Kidney tubule cell (primary cell): ENCODE measurements around the gene KNL1.
A peak's percentile ranks its signal among the peaks of the same experiment; 100 is the strongest.
"Not testable (repeated sequence)": the region's sequence is repeated elsewhere in the genome, so short reads cannot be mapped to it uniquely, and the experiment has no call there.

Experiments
- DNase-seq: peaks from one replicate; pipeline ENCODE4 v3.0.0-alpha.2; 2018; ENCODE audit warnings: low spot score

The KNL1 gene, protein sequence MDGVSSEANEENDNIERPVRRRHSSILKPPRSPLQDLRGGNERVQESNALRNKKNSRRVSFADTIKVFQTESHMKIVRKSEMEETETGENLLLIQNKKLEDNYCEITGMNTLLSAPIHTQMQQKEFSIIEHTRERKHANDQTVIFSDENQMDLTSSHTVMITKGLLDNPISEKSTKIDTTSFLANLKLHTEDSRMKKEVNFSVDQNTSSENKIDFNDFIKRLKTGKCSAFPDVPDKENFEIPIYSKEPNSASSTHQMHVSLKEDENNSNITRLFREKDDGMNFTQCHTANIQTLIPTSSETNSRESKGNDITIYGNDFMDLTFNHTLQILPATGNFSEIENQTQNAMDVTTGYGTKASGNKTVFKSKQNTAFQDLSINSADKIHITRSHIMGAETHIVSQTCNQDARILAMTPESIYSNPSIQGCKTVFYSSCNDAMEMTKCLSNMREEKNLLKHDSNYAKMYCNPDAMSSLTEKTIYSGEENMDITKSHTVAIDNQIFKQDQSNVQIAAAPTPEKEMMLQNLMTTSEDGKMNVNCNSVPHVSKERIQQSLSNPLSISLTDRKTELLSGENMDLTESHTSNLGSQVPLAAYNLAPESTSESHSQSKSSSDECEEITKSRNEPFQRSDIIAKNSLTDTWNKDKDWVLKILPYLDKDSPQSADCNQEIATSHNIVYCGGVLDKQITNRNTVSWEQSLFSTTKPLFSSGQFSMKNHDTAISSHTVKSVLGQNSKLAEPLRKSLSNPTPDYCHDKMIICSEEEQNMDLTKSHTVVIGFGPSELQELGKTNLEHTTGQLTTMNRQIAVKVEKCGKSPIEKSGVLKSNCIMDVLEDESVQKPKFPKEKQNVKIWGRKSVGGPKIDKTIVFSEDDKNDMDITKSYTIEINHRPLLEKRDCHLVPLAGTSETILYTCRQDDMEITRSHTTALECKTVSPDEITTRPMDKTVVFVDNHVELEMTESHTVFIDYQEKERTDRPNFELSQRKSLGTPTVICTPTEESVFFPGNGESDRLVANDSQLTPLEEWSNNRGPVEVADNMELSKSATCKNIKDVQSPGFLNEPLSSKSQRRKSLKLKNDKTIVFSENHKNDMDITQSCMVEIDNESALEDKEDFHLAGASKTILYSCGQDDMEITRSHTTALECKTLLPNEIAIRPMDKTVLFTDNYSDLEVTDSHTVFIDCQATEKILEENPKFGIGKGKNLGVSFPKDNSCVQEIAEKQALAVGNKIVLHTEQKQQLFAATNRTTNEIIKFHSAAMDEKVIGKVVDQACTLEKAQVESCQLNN (N-terminal part only)

DNA sequence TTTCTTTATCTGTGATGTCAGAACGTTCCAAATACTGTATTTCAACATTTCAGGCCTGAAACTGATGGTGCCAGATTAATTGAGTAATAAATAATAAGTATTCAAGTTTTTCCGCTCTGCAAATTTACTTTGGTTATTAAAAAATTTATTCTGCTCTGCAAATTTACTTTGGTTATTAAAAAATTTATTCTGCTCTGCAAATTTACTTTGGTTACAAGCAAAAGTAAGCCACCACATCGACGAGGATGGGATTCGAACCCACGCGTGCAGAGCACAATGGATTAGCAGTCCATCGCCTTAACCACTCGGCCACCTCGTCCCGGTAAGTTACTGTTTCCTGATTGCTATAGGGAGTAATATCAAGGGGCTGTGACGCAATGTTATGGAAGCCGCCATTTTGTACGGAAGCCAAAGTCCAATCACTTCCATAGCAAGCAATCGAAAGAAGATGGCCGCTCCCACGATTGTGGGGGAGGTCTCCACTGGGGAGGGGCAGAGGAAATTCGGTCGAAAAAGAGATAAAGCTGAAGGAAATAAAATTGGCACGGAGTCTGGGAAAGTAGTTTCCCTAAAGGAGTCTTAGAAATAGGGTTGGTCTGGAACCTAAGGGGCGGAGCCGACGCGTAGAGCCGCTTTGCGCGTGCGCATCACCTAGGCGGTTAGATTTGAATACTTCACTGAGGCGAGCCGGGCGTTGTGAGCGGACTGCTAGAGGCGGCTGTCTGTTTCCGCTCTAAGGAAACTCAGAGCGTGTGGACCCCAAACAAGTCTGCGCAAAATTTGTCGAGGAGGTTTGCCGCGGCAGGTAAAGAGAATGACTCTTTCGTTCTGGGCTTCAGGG is at the start of gene KNL1:
Gene KNL1, plus strand, starts transcription at position 662 of the 841 bp plus-strand sequence. CDS start 8,683 bp downstream, outside the sequence.
- peak; percentile 95 for DNase-seq

DNA sequence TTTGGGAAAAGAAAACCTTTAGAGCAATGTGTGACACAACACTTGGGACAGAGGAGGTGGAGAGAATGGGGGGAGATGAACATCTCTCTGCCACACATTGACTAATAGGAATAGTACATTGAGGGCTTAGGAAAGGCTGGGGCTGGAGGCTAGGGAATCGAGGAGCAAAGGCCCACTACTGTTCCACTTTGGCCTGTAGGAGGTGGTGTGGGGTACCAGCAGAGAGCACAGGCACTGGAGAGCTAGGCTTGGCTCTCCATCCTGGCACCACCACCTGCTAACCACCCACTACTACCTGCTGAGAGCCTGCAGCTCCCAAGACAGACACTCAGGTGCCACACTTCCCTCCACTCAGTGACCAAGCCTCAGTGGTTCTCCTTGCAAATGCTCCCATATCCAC is 48.6 kb upstream of the KNL1 start:
- DNase-seq: no peak

DNA sequence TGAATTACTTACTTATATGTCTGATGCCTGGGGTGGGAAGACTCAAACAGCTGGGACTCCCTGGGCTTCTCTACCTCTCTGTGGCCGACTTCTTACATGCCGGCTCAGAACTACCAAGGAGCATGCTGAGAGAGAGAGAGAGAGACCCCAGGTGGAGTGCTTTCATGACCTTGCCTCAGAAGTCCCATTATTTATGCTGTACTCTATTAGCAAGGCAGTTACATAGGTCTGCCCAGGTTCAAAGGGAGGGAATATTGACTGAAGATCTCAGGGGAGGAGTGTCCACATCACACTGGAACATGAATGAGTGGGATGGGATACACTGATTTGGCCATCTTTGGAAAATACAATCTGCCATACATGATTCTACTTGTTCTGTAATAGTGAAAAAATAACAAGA is 45.4 kb upstream of the KNL1 start:
- no peak for DNase-seq

DNA sequence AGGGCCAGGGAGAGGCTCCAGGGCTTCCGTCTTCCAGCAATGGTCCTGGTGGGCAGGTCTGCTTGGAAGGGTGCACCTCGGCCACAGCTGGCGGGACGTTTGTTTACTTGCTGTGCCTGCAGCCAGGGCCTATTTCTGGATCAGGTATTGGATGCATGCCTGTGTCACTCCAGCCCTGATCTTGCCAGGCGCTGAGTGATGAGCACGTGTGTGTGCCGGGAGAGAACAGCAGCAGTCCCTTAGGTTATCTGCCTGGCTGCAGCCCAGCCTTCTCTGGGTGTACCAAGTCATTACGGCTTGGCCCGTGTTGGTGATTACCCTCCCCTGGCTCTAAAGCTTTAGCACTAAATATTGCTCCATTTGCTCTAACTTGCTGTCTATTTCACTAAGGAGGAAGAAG is 44.2 kb upstream of the KNL1 start:
- no peak for DNase-seq

DNA sequence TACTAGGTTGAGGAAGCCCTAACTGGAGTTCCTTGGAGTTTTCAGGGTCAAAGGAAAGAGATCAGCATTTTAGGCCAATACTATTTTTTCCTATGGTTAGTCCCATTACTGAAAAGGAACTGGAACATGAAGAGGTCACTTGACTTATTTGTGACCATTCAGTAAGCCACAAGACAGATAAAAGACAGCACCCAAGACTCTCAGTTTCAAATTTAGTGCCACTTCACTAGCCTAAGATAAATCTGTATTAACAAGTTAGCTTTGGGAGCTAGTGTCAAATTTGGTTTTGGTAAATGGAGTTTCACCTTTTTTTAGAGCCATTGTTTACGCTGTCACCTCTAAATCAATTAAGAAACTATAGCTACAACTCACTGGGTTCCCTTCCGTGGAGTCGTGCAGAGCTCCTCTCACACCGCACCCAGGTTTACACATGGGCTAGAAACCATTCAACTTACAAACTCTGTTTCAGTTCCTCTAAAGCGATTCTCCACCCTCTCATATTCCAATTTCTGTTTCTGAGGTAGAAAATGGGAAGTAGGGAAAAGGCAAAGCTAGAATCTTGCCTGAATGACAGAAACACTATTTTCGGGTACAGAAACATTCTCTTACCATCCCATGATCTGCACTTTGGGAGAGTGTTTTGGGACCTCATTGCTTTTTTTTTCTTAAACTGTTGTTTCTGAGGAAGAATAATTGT is 43.6 kb upstream of the KNL1 start:
- no peak for DNase-seq

DNA sequence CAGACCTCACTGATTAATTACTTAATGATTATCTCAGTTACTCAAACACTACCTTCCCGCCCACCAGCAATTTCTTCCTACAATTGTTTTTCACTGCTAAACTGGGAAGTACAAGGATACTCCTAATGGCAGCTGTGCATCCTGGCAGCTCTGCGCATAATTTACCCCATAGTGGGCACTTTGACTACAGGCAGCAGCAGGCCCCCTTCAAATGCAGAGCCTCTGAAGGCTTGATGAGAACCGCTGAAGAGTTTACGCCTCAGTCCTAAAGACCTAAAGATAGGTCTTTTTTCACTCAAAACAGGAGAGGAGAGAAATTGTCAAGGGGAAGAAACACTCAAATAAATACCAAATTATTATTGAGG is 39.9 kb upstream of the KNL1 start:
- no peak for DNase-seq

DNA sequence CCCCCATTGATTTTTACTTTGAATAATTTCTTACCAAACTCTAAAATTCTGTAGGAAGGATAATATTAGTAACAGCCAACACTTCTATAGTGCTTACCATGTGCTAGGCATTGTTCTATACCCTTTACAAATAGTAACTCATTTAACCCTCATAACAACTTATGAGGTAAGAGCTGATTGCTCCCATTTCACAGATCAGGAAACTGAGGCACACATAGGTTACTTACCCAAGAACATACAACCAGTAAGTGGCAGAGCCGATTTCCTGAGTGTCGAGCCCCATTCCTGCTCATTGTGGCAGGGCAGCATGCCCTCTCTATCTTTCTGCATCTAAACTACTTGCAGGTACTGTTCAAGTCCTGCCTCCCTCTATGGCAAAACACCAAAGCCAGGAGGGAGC is 38.2 kb upstream of the KNL1 start:
- DNase-seq: no peak

DNA sequence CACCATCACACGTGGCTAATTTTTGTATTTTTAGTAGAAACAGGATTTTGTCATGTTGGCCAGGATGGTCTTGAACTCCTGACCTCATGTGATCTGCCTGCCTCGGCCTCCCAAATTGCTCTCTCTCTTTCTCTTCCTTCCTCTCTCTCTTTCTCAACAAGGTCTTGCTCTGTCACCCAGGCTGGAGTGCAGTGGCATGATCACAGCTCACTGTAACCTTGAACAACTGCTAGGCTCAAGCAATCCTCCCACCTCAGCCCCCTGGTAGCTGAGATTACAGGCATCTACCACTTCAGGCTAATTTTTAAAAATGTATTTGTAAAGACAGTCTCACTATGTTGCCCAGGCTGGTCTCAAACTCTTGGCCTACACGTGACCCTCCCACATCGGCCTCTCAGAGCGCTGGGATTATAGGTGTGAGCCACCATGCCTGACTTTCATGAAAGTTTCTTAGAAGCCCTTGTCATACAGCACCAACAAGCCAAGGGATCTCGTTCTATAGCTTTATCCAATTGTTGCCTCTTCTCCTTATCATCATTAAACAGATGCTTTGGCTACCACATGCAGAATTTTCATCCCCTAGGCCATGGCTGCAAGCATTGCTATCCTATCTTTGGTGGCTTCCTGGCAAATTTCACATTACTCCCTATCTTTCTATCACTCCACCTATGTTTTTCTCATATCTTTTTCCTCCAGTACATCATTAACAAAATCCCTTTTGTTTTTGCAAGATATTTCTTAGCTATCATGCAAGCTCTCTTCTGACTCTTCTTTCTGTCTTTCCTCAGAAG is 34.9 kb upstream of the KNL1 start:
- DNase-seq: no peak

DNA sequence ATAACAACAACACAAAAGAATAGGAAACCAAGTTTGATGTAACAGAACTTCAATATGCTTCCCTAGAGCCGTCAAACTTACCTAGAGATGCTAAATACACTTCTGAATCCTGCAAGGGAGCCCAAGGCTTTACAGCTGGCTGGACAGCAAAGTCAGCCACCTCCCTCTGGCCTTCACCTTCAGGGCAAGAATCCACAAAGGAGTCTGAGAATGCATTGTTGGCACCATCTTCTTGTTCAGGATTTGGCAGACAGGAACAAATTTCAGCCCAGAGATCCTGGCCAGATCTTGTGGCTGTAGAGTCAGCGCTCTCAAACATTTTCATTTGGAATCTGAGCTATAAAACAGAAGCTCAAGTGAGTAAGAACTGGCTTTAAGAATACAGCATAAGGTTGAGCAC is 31.4 kb upstream of the KNL1 start:
- DNase-seq: no peak

DNA sequence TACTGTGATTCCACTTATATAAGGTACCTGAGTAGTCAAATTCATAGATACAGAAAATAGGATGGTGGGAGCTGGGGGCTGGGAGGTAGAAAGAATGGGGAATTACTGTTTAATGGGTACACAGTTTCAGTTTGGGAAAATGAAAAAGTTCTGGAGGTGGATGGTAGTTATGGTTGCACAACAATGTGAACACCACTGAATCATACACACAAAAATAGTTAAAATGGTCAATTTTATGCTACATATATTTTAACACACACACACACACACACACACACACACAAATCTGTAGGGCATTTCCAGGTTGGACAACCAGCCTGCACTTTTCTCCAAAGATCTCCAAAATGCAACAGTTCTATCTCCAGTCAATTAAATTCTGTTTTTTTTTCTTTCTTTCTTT is 30.6 kb upstream of the KNL1 start:
- DNase-seq: no peak

DNA sequence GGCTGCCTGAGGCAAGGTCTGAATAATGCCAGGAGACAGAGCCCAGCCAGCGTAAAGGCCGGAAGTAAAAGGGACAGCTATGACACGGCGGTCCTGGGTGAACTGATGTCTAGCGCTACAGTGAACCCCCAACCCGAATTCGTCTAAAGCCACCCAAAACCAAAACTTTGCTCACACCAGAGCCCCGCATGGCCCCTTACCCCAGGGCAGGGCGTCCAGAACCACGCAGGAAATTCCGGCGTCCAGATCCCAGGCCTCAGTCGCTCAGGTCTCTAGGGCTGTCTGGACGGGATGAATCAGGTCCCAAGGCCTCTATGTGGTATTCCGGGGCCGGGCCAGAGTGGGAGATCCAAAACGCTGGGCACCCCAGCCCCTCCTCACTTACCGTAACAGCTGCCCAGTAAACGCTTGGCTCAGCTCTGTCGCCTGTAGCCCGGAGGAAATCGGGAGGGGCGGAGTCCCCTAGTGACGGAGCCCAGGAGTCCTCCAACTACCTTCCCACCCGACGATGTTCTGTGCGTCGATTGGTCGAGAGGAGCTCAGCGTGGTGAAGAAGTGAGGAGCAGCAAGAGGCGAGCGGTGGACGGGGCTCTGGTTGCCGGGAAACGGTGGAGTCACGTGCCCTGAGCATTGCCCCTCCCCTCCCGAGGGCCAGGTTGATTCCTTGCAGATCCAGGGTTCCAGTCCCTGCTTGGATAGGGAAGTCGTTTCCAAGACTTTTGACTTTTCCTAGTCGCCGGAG is 29.3 kb upstream of the KNL1 start, which contains the start of gene CCDC32:
Gene CCDC32, minus strand, starts transcription at position 452 of the 742 bp plus-strand sequence. CDS start 2,027 bp downstream, outside the sequence.
- peak; percentile 99 for DNase-seq

DNA sequence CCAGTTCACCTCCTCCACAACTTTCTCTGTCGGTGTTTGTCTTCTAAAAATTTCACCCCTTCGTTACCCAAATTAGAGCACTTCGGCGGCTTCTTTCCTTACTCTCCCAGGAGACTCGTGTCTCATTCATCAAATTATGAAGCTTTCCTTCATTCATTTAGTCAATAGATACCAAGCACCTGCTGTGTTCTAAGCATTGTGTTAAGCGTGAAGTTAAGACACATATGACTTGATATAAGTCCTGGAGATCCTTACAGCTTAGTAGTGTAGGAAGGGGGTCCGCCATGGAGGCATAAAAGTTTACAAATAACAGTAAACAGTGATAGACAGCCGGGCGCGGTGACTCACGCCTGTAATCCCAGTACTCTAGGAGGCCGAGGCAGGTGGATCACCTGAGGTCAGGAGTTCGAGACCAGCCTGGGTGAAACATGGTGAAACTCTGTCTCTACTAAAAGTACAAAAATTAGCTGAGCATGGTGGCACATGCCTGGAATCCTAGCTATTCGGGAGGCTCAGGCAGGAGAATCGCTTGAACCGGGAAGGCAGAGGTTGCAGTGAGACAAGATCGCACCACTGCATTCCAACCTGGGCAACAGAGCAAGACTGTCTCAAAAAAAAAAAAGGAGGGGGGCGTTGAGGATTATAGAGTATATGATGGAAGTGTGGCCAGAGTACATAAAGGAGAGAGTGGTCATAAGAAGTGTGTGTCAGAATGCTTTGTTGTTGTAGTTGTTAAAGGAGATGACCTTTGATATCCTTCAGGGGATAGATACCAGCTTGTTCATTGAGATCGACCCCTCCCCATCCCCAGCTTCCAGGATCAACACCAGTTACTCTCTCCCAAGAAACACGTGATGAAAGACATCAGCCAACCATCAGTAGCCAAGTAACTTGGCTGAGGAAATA is 28.5 kb upstream of the KNL1 start:
- no peak for DNase-seq

DNA sequence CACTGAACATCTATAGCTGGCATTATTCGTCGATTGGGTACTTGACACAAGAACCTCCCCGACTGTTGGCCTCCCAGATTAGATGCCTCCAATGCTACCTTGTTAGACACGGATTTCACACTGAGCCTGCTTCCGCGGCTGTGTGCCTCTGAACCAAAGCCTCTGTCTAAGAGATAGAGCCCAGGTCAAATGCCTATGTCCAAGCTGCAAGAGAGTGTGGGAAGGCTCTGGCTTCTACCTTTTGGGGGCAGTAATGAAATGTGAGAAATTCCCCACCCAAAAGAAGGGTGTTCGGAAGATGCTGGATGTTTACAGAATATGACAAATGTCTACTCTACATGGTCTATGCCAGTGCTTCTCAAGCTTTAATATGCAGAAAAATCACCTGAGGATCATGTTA is 26.9 kb upstream of the KNL1 start:
- peak; percentile 29 for DNase-seq

DNA sequence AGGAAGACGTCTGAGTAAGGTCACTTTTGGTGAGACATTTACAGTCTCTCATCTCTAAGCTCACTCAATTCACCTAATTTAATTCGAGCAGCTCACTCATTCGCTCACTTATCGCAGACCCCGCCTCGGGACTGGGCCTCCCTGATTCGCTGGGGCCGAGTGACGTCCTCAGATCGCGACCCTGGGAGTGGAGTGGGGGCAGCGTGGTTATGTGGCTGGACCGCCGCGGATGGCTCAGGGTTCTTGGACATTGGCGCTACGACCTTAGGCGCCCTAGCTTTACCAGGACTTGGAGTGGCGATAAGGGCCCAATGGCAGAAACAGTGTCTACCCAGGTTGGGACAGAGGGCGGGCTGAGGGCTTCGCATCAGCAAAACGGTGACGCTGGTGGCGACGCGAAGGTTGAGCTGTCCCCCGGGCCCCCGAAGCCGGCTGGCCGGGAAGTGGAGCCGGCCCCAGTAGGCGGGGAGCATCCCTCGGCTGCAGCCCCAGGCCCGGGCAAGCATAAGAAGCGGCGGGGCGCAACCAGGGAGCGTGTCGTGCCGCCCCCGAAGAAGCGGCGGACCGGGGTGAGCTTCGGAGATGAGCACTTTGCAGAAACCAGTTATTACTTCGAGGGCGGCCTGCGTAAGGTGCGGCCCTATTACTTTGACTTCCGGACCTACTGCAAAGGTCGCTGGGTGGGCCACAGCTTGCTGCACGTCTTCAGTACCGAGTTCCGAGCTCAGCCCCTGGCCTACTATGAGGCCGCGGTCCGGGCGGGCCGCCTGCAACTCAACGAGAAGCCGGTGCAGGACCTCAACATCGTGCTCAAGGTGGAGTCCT is 24.7 kb upstream of the KNL1 start, which contains the start of gene RPUSD2:
Gene RPUSD2, plus strand, starts transcription at position 171 of the 825 bp plus-strand sequence. Its CDS starts 39 bp downstream, at position 210.
- peak; percentile 91 for DNase-seq

DNA sequence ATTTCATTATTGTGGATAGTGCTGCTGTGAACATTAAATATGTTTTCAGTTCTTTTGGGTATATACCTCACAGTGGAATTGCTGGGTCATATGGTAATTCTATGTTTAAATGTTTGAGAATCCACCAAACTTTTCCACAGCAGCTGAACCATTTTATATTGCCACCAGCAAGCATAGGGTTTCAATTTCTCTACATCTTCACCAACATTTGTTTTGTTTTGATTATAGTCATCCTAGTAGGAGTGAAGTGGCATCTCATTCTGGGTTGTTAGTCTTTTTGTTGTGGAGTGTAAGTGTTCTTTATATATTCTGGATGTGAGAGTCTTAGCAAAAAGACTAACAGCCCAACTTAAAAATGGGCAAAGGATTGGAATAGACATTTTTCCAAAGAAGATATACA is 18.9 kb upstream of the KNL1 start:
- no peak for DNase-seq

DNA sequence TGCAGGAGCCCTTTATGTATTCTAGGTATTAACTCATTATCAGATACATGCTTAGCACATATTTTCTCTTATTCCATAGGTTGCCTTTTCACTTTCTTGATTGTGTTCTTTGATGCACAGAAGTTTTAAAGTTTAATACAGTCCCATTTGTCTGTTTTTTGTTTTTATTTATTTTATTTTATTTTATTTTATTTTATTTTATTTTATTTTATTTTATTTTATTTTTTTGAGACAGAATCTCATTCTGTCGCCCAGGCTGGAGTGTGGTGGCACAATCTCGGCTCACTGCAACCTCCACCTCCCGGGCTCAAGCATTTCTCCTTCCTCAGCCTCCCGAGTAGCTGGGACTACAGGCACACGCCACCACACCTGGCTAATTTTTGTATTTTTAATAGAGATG is 17.1 kb upstream of the KNL1 start:
- not testable (repeated sequence) for DNase-seq

DNA sequence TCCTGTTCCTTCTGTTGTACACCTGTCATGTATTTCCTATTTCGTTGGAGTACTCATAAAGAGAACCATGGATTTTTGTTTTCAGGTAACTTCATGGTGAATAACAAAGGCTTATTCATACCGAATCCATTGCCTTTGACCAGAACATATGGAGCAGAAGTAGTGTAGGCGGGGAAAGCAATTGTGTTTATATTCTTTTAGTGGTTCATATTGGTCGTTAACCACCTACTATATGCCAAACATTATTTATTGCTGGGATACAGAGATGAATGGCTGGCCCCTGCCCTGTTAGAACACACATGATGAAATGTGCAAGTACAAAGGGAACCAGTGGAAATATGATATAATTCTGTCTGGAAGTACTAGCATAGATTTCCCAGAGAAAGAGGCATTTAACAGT is 15.2 kb upstream of the KNL1 start:
- no peak for DNase-seq
